Endodermal cell (in vitro differentiated cells): ENCODE data around the gene SDK1. TPM values are rescaled to one million over a fixed set of nuclear protein-coding genes. Genes with fewer than 3 reads are reported as not detected.

Source experiments
- DNase-seq: peaks from one replicate; pipeline ENCODE4 v3.0.0-alpha.2; 2017
- H3K27ac ChIP-seq: 2 replicates; pipeline ENCODE4 v1.5.1; 2013; ENCODE audit warnings: mild to moderate bottlenecking, low read depth, low read length, moderate library complexity
- H3K27me3 ChIP-seq: 2 replicates; pipeline ENCODE4 v1.6.1; 2013; ENCODE audit warnings: mild to moderate bottlenecking, low read length, moderate library complexity; ENCODE audit not compliant: insufficient read depth, control insufficient read depth, poor library complexity, severe bottlenecking
- H3K36me3 ChIP-seq: 2 replicates; pipeline ENCODE4 v1.7.0; 2013; ENCODE audit warnings: mild to moderate bottlenecking, low read length, moderate library complexity; ENCODE audit not compliant: control insufficient read depth, insufficient read depth
- H3K4me1 ChIP-seq: one replicate; pipeline ENCODE4 v1.7.0; 2013; ENCODE audit warnings: low read length; ENCODE audit not compliant: control insufficient read depth, insufficient read depth
- H3K4me3 ChIP-seq: 2 replicates; pipeline ENCODE4 v1.5.1; 2013; ENCODE audit warnings: mild to moderate bottlenecking, low read length, moderate library complexity
- H3K9ac ChIP-seq: 2 replicates; pipeline ENCODE4 v1.6.1; 2013; ENCODE audit warnings: mild to moderate bottlenecking, low read length, moderate library complexity; ENCODE audit not compliant: poor library complexity, severe bottlenecking; ENCODE audit errors: extremely low read depth
- H3K9me3 ChIP-seq: 2 replicates; pipeline ENCODE4 v1.6.1; 2013; ENCODE audit warnings: mild to moderate bottlenecking, low read length, moderate library complexity; ENCODE audit not compliant: control insufficient read depth
- H3K27ac Mint-ChIP-seq: 2 replicates; pipeline ENCODE4 v1.8.0; 2020; ENCODE audit warnings: mixed read lengths
- H3K27me3 Mint-ChIP-seq: 2 replicates; pipeline ENCODE4 v1.8.0; 2021; ENCODE audit warnings: mild to moderate bottlenecking, mixed read lengths; ENCODE audit not compliant: insufficient read depth
- H3K36me3 Mint-ChIP-seq: 2 replicates; pipeline ENCODE4 v1.8.0; 2020; ENCODE audit warnings: low read depth, mixed read lengths
- H3K4me1 Mint-ChIP-seq: 2 replicates; pipeline ENCODE4 v1.8.0; 2020; ENCODE audit warnings: mixed read lengths
- H3K4me3 Mint-ChIP-seq: 2 replicates; pipeline ENCODE4 v1.8.0; 2020; ENCODE audit warnings: mild to moderate bottlenecking, moderate library complexity, mixed read lengths
- H3K9me3 Mint-ChIP-seq: 2 replicates; pipeline ENCODE4 v1.8.0; 2020; ENCODE audit warnings: mild to moderate bottlenecking, mixed read lengths
- CTCF ChIP-seq: fragments of 200-600 bp; sonication (generic); conservative IDR thresholded peaks from 2 replicates; pipeline ENCODE4 v1.5.0; 2021; ENCODE audit warnings: antibody characterized with exemption, mild to moderate bottlenecking
- WGBS, 2 experiments: methylation state at CpG; one replicate each; pipeline versions ENCODE4 v1.1.5 to v1.1.7; 2013; ENCODE audit warnings: missing lambda C conversion rate in 2 of 2, mixed read lengths in 1 of 2; ENCODE audit not compliant: insufficient coverage in 1 of 2, insufficient read length in 1 of 2; 5-methylcytosine and 5-hydroxymethylcytosine counted together
- total RNA-seq, 2 donors: library from RNA; stranded (reverse); fragmentation: NEBNext Ultra II Directional in 1 of 2; extraction: Animal tissue kit (Norgen Biotek cat#: 25700) in 1 of 2; gene quantifications; 2 replicates in 1 of 2; 3 replicates in 1 of 2; pipeline ENCODE4 v1.2.1, GENCODE V29; 2021

Gene SDK1
- total RNA-seq, 2 donors from 2014 or later = 22.7 to 23.1 TPM

DNA sequence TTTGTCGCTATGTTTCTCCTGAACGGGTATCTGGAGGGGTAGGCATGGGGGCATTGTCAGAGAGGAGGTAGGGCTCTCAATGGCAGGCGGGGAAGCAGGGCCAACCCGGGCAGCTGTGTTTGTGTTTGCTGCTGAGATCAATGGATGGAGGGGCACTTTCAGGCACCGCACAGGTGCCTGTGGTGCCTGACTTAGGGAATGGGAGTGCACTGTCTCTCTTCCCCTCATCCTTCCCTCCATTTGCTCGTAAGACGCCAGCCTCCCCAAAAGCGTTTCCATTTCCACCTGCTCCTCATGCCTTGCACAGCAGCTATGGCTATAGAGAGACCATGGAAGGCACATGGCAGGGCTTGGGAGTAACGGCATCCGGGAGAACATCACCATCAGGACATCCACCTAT, 765.2 kb downstream of the SDK1 start:
- Histone ChIP-seq H3K9me3 (no peaks in the 10 kb centered on the region), H3K4me1 (no peaks in the 10 kb centered on the region), H3K9ac (no peak overlapping the region), H3K36me3 (no peaks in the 10 kb centered on the region), H3K4me3 (no peak overlapping the region), H3K27ac (no peak overlapping the region), H3K27me3 (no peaks in the 10 kb centered on the region)
- Mint-ChIP-seq H3K9me3 (no peaks in the 10 kb centered on the region), H3K36me3 (peaks cover 5% of the 10 kb centered on the region), H3K27me3 (no peaks in the 10 kb centered on the region), H3K27ac (no peak overlapping the region), H3K4me3 (no peak overlapping the region), H3K4me1 (peaks cover 3% of the 10 kb centered on the region)
- no peak for DNase-seq
- TF ChIP-seq CTCF = no peak
- 88 to 89% methylated on average over 4 to 10 of the region's 10 CpGs for WGBS, 2 experiments

GRCh38 chr7:4066626-4067475, 765.8 kb downstream of the SDK1 start:
- Mint-ChIP-seq H3K4me1 (peaks cover 5% of the 10 kb centered on the region), H3K27ac (no peak overlapping the region), H3K36me3 (peaks cover 5% of the 10 kb centered on the region), H3K27me3 (no peaks in the 10 kb centered on the region), H3K4me3 (no peak overlapping the region), H3K9me3 (no peaks in the 10 kb centered on the region)
- DNase-seq = peak; percentile 53
- no peak overlapping the region for H3K27ac ChIP-seq
- H3K36me3 ChIP-seq = no peaks in the 10 kb centered on the region
- no peaks in the 10 kb centered on the region for H3K9me3 ChIP-seq
- H3K4me1 ChIP-seq = no peaks in the 10 kb centered on the region
- H3K9ac ChIP-seq = no peak overlapping the region
- WGBS, 2 experiments = 86 to 90% methylated on average over 13 to 21 of the region's 21 CpGs
- TF ChIP-seq CTCF = no peak
- H3K27me3 ChIP-seq = no peaks in the 10 kb centered on the region
- H3K4me3 ChIP-seq = no peak overlapping the region

GRCh38 chr7:4067476-4067760, 766.4 kb downstream of the SDK1 start:
- Mint-ChIP-seq H3K4me1 (peaks cover 5% of the 10 kb centered on the region), H3K9me3 (no peaks in the 10 kb centered on the region), H3K36me3 (peaks cover 5% of the 10 kb centered on the region), H3K4me3 (no peak overlapping the region), H3K27me3 (no peaks in the 10 kb centered on the region), H3K27ac (no peak overlapping the region)
- no peaks in the 10 kb centered on the region for H3K36me3 ChIP-seq
- H3K27ac ChIP-seq = no peak overlapping the region
- no peak for DNase-seq
- no peak overlapping the region for H3K9ac ChIP-seq
- no peaks in the 10 kb centered on the region for H3K9me3 ChIP-seq
- H3K4me1 ChIP-seq = no peaks in the 10 kb centered on the region
- no peak overlapping the region for H3K4me3 ChIP-seq
- H3K27me3 ChIP-seq = no peaks in the 10 kb centered on the region
- no peak for TF ChIP-seq CTCF
